ENCODE measurements around the gene GID8. TPM values are rescaled to one million over a fixed set of nuclear protein-coding genes. Genes with fewer than 3 reads are reported as not detected.
A peak's percentile ranks its signal among the peaks of the same experiment; 100 is the strongest.

The GID8 gene
- total RNA-seq, 1 donor from 2014 or later, result 9.2 TPM

GRCh38 chr20:62899633-62900051 lies 38.3 kb upstream of the GID8 start:
- Histone ChIP-seq H3K4me3 (no peak overlapping the region), H3K4me1 (peaks cover 8 to 26% of the 10 kb centered on the region in 2 donors), H3K9me3 (no peaks in the 10 kb centered on the region), H3K36me3 (peaks cover 33 to 57% of the 10 kb centered on the region in 2 donors), H3K27me3 (no peaks in the 10 kb centered on the region), H3K27ac (no peak overlapping the region)
- intact Hi-C loops (cut with DNase I), result loop anchor here (1.0 to 2.0 kb wide), 3 partner anchors 23 to 110 kb away; no protein-coding TSS in a partner anchor
- no peak for TF ChIP-seq CTCF (IDR thresholded peaks at IDR 0.05)
- no peak for DNase-seq (ENCODE audit: low spot score in 2 of 2)

- no peak overlapping the region for H3K4me3 ChIP-seq
- no peaks in the 10 kb centered on the region for H3K9me3 ChIP-seq
- peak; percentile 23 to 85 for DNase-seq (ENCODE audit: low spot score in 2 of 2)
- H3K27me3 ChIP-seq, result no peaks in the 10 kb centered on the region
- H3K27ac ChIP-seq, result no peak overlapping the region
- peak; percentile 88 to 95 (median 93) for TF ChIP-seq CTCF (IDR thresholded peaks at IDR 0.05)
- intact Hi-C loops (cut with DNase I), result loop anchor here (1.0 to 2.0 kb wide), 3 partner anchors 23 to 109 kb away; no protein-coding TSS in a partner anchor
- peaks cover 8 to 26% of the 10 kb centered on the region in 2 donors for H3K4me1 ChIP-seq
- H3K36me3 ChIP-seq, result peaks cover 30 to 59% of the 10 kb centered on the region in 2 donors
Observed at GRCh38 chr20:62900052-62900691, 37.8 kb upstream of the GID8 start.

- Histone ChIP-seq H3K9me3 (no peaks in the 10 kb centered on the region), H3K36me3 (peaks cover 33 to 59% of the 10 kb centered on the region in 2 donors), H3K27ac (no peak overlapping the region), H3K4me1 (peaks cover 8 to 26% of the 10 kb centered on the region in 2 donors), H3K27me3 (no peaks in the 10 kb centered on the region), H3K4me3 (no peak overlapping the region)
- no peak for TF ChIP-seq CTCF (IDR thresholded peaks at IDR 0.05)
- DNase-seq (ENCODE audit: low spot score in 2 of 2), result no peak
- intact Hi-C loops (cut with DNase I), result loop anchor here (1.0 to 2.0 kb wide), 3 partner anchors 24 to 108 kb away; no protein-coding TSS in a partner anchor
Observed at GRCh38 chr20:62900692-62901584, 37.0 kb upstream of the GID8 start.

- no peak overlapping the region for H3K4me3 ChIP-seq
- intact Hi-C loops (cut with DNase I), result loop anchor here (2.0 kb wide), 2 partner anchors 25 to 71 kb away; no protein-coding TSS in a partner anchor
- H3K27ac ChIP-seq, result no peak overlapping the region
- H3K9me3 ChIP-seq, result no peaks in the 10 kb centered on the region
- no peak for TF ChIP-seq CTCF (IDR thresholded peaks at IDR 0.05)
- no peaks in the 10 kb centered on the region for H3K27me3 ChIP-seq
- H3K36me3 ChIP-seq, result peaks cover 40 to 62% of the 10 kb centered on the region in 2 donors
- DNase-seq (ENCODE audit: low spot score in 2 of 2), result no peak
- peaks cover 8 to 26% of the 10 kb centered on the region in 2 donors for H3K4me1 ChIP-seq
Observed at GRCh38 chr20:62901891-62902290, 36.1 kb upstream of the GID8 start.

GRCh38 chr20:62902926-62903615 lies 34.9 kb upstream of the GID8 start:
- no peaks in the 10 kb centered on the region for H3K27me3 ChIP-seq
- H3K9me3 ChIP-seq, result no peaks in the 10 kb centered on the region
- no peak for DNase-seq (ENCODE audit: low spot score in 2 of 2)
- H3K27ac ChIP-seq, result no peak overlapping the region
- H3K4me3 ChIP-seq, result no peak overlapping the region
- peaks cover 8 to 25% of the 10 kb centered on the region in 2 donors for H3K4me1 ChIP-seq
- TF ChIP-seq CTCF (IDR thresholded peaks at IDR 0.05), result no peak
- intact Hi-C loops (cut with DNase I), result no loop called here
- H3K36me3 ChIP-seq, result peaks cover 52 to 74% of the 10 kb centered on the region in 2 donors

Data from ascending aorta (tissue), 2 donors.